ENCODE measurements around the gene SRCIN1.
A peak's percentile ranks its signal among the peaks of the same experiment; 100 is the strongest.

The SRCIN1 gene

GRCh38 chr17:38561416-38562214 is 44.1 kb downstream of the SRCIN1 start:
- no peak for DNase-seq (ENCODE audit: low read depth in 3 of 3)

- DNase-seq (ENCODE audit: low read depth in 3 of 3), result no peak
Measured at GRCh38 chr17:38560503-38561318, 45.0 kb downstream of the SRCIN1 start.

GRCh38 chr17:38559880-38560230 is 45.9 kb downstream of the SRCIN1 start:
- DNase-seq (ENCODE audit: low read depth in 3 of 3), result no peak

- DNase-seq (ENCODE audit: low read depth in 3 of 3), result peak; percentile 74 to 88 (median 80)
Measured at GRCh38 chr17:38559051-38559879, 46.5 kb downstream of the SRCIN1 start.

- DNase-seq (ENCODE audit: low read depth in 3 of 3), result no peak
Measured at GRCh38 chr17:38558728-38559050, 47.1 kb downstream of the SRCIN1 start.

DNA sequence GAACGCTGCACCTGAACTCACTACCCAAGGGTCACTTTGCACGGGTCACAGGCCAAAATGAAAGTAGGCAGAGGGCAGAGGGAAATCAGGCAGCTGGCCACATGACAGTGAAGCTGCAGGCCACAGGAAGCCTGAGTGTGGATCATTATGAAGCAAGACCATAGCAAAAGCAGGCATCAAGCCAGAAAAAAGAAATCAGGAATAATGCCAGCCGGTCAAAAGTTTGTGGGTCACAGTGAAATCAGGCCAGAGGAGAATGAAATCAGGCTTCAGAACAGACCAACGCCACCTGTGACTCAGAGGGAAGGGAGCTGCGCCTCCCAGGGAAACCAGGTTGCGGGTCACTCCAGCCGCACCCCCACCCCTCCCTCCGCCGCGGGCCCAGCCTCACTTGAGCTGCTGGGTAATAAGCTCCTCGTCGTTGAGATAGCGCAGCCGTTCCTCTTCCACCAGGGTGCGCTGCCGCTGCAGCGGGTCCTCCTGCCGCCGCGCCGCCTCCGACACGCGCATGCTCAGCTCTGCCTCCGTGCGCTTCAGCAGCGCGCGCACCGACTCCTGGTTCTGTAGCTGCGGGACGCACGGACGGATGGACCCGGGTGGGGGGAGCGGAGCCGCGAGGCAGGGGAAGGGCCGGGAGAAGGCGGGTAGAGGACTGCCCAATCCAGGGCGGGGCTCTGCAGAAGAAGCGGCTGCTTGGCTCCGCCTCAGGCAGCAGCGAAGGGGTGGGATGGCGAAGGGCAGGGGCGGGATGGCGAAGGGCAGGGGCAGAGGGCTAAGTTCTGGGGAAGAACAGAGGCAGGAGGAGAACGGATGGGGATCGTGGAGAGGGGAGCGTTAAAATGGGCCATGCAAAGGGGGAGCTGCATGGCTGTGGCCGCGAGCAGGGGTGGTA is 47.7 kb downstream of the SRCIN1 start:
- DNase-seq (ENCODE audit: low read depth in 3 of 3), result peak; percentile 81 to 88 (median 83)

DNA sequence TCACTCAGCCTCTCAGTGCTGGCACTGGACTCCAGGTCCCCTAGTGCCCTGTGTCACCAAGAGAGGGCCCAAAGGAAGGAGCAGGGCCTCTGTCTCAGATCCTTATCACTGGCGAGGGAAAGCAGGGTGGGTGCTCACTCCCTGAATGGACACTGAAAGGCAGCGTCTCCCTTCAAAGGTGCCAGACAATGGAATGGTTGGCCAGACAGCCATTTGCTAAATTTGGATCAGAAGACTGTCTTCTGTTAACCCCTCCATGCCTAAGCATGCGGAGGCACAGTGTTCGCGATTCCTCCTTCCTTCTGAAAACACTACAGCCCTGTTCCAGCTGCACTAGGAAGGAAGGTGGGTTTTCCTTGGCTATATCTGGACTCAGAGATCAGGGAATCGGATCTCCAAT is 48.4 kb downstream of the SRCIN1 start:
- no peak for DNase-seq (ENCODE audit: low read depth in 3 of 3)

GRCh38 chr17:38556239-38556638 is 49.5 kb downstream of the SRCIN1 start:
- DNase-seq (ENCODE audit: low read depth in 3 of 3), result no peak

GRCh38 chr17:38554430-38555350 is 51.1 kb downstream of the SRCIN1 start:
- DNase-seq (ENCODE audit: low read depth in 3 of 3), result no peak

DNA sequence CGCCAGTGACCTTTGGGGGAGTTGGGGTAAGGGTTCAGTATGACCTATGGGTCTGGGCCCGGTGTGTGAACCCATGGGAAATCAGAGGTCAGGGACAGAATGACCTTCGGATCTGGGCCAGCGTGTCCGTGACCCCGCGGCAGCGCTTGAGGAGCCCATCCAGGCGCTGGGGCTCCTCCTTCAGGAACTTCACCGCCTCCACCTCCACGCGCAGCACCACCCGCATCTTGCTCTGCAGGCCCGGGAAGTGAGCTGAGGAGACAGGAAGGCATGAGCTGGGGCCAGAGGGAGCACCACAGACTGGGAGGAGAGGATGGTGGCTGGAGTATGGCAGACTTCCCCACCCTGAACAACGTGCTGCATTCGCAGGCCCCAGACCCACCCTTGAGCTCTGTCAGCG is 53.4 kb downstream of the SRCIN1 start:
- DNase-seq (ENCODE audit: low read depth in 3 of 3), result no peak

DNA sequence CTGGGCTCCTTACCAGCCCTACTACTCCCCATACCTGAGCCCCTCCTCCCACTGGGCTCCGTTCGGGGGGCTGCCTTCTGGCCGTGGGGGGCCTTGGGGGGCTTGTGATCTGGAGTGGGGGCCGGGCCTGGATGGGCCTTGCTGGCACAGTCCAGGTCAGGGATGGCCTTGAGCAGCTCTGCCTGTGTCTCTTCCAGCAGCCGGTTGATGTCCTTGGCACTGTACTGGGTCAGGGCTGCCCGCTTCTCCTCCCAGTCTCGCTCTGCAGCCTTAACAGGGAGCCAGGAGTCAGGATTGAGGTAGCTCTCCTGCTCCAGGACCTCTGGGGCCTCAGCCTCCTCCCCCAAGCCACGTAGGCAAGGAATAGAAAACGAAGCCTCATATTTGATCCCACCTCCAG is 54.6 kb downstream of the SRCIN1 start:
- DNase-seq (ENCODE audit: low read depth in 3 of 3), result no peak

GRCh38 chr17:38550661-38551060 is 55.1 kb downstream of the SRCIN1 start:
- DNase-seq (ENCODE audit: low read depth in 3 of 3), result no peak

DNA sequence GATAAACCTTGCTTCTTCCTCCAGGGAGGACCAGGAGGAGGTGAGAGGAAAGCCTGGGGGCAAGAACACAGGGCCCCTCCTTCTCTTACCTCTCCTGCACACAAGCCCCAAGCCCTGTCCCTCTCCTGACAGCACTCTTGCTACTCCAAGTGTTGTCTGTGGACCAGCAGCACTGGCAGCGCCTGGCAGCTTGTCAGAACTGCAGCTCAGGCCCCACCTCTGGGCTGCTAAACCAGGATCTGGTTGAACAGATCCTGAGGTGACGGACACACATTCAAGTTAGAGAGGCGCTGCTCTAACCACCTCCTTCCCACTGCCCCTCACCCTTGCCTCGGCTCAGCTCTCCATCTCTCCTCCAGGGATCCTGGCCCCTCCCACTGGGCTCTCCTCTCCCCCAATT is 56.5 kb downstream of the SRCIN1 start:
- no peak for DNase-seq (ENCODE audit: low read depth in 3 of 3)

DNA sequence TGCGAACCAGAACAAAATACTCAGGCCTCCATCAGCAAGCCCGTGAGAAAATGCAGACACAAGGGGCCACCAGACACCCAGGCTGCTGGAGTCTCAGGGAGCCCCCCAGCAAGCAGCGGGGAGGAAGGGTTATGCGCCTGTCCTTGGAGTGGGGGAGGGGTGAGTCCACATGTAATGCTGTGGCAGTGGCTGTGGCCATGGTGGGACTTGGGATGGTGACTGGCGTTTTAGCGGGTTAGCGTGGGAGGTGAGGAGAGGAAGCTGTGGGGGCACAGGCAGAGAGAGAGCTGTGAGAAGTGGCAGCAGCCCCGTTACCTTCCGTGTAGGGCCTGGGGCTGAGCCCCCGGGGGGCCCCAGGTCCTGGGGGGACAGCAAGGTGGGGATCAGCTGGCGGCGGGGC is 58.3 kb downstream of the SRCIN1 start:
- no peak for DNase-seq (ENCODE audit: low read depth in 3 of 3)

GRCh38 chr17:38546396-38546795 is 59.4 kb downstream of the SRCIN1 start:
- no peak for DNase-seq (ENCODE audit: low read depth in 3 of 3)

DNA sequence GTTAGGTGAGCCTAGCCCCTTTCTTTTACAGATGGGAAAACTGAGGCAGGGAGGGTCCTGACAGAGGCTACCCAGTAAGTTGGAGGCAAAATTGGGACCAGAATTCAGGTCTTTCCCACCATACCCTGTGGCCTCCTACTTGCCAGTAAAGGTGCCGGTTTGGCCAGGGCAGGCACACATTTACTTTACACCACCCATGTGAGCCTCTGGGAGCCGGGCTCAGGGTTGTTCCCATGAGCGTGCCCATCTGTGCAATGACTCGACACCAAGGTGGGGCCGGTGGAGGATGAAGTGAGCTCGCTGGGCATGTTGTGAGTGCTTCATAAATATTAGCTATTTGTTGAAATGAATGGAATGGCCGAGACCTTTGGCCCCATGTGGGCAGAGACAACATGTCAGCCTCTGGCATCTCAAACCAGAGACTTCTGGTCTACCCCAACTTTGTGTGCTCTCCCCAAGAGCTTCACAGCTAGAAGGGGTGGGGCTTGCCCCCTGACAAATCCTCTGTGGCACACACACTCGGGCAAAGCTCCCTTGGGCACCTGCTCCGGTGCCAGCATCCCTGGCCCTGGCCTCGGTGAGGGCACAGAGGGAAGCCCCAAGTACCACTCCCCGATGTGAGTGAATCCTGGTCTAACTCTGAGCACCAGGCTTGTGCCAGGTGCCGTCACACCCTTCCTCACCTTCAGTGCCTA is 60.1 kb downstream of the SRCIN1 start:
- DNase-seq (ENCODE audit: low read depth in 3 of 3), result no peak

DNA sequence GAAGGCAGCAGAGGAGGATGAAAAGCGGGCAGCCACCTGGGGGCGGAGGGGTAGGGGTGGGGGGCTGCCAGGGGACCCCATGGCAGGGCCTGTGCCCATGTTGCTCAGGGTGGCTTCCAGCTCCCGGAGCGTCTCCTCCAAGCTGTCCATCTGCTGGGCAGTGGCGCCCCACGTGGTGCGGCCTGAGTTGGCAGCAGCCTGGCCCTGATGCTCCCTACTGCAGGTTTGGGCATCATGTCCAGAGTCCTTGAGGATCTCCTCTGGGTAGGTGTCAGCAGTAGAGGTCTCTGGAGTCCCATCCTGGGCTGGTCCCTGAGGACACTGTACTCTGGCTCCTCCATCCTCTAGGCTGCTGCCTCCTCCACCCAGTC is 60.9 kb downstream of the SRCIN1 start:
- no peak for DNase-seq (ENCODE audit: low read depth in 3 of 3)

- no peak for DNase-seq (ENCODE audit: low read depth in 3 of 3)
Measured at GRCh38 chr17:38544175-38544838, 61.4 kb downstream of the SRCIN1 start.
